Stomach smooth muscle (tissue), 2 donors: ENCODE results near the gene SLC12A5.

ENCODE experiments used
- H3K27ac ChIP-seq: one replicate; pipeline ENCODE4 v1.7.0; 2013; ENCODE audit warnings: mild to moderate bottlenecking, low read length, inconsistent platforms
- H3K27me3 ChIP-seq, 2 donors: one replicate each; pipeline ENCODE4 v1.7.0; 2013; ENCODE audit warnings: low read length in 2 of 2; ENCODE audit not compliant: insufficient read depth in 2 of 2, control insufficient read depth in 1 of 2
- H3K36me3 ChIP-seq, 2 donors: one replicate each; pipeline ENCODE4 v1.7.0; 2013; ENCODE audit warnings: low read length in 2 of 2; ENCODE audit not compliant: control insufficient read depth in 2 of 2, insufficient read depth in 2 of 2
- H3K4me1 ChIP-seq: one replicate; pipeline ENCODE4 v1.7.0; 2013; ENCODE audit warnings: low read length; ENCODE audit not compliant: control insufficient read depth, insufficient read depth
- H3K4me3 ChIP-seq, 2 donors: one replicate each; pipeline ENCODE4 v1.7.0; 2013; ENCODE audit warnings: low read length in 2 of 2
- H3K9ac ChIP-seq, 2 donors: one replicate each; pipeline ENCODE4 v1.7.0; 2013; ENCODE audit warnings: low read length in 2 of 2, mild to moderate bottlenecking in 1 of 2
- H3K9me3 ChIP-seq, 2 donors: one replicate each; pipeline ENCODE4 v1.7.0; 2013; ENCODE audit warnings: low read length in 2 of 2; ENCODE audit not compliant: control insufficient read depth in 2 of 2
- donor health status: healthy.
- donor health status: Pancreatic carcinoma.

Gene SLC12A5

DNA sequence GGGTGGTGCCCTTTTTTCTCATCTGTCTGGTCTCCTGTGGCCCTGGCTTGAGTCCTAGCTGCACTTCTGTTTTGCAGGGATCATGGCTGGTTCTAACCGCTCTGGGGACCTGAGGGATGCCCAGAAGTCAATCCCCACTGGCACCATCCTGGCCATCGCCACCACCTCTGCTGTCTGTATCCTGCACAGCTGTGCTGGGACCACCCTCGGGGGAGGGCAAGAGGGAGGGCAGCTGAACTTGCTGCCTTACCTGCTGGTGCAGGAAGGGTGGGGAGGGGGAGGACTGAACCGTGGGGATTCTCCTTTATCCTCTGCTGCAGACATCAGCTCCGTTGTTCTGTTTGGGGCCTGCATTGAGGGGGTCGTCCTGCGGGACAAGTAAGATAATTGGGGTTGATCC lies 14.5 kb downstream of the SLC12A5 start:
- no peaks in the 10 kb centered on the region for H3K4me1 ChIP-seq
- no peaks in the 10 kb centered on the region for H3K9me3 ChIP-seq
- no peak overlapping the region for H3K27ac ChIP-seq
- H3K27me3 ChIP-seq = peaks cover 10 to 21% of the 10 kb centered on the region in 2 donors
- H3K36me3 ChIP-seq = no peaks in the 10 kb centered on the region
- H3K9ac ChIP-seq = no peak overlapping the region
- no peak overlapping the region for H3K4me3 ChIP-seq

DNA sequence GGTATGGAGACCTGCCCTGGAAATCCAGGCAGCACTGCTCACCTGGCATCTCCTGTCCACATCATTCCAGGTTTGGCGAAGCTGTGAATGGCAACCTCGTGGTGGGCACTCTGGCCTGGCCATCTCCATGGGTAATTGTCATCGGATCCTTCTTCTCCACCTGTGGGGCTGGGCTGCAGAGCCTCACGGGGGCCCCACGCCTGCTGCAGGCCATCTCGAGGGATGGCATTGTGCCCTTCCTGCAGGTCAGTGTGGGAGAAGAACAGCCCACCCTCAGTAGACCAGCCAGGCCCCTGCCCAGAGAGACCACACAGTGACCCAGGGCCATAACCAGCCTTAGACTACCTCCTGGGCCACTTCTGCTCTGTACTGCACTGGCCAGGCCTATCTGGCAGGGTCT lies 15.9 kb downstream of the SLC12A5 start:
- H3K4me1 ChIP-seq = no peaks in the 10 kb centered on the region
- no peaks in the 10 kb centered on the region for H3K36me3 ChIP-seq
- no peak overlapping the region for H3K9ac ChIP-seq
- no peak overlapping the region for H3K4me3 ChIP-seq
- no peak overlapping the region for H3K27ac ChIP-seq
- H3K27me3 ChIP-seq = peaks cover 10 to 21% of the 10 kb centered on the region in 2 donors
- no peaks in the 10 kb centered on the region for H3K9me3 ChIP-seq

DNA sequence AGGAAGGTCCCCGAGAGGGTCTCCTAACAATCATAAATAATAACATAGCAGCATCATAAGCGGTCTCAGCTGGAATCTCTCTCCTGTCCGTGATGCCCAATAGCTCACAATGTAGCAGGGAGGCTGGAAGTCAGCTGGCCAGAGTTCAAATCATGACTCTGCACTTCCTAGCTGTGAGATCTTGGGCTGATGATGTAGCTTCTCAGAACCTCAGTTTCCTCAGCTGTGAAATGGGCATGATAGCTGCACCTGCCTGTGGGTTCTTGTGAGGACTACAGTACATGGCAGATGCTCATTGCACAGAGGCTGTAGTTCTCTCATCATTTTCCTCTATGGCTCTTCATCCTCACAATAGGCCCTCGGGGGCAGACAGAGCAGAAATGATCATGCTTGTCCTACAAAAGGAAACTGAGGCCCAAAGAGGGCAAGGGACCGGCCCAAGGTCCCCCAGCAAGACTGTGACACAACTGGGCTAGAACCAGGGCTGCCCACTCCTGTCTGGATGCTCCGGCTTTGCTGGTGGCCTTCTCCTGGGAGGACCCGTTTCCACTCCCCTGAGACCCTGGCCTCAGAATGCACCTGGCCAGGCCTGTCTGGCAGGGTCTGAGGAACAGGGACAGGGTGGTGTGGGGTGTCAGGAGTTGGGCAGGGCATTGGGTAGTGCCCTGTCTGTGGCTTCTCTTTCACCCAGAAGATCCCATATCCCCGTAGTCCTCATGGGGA lies 17.7 kb downstream of the SLC12A5 start:
- Histone ChIP-seq H3K4me3 (no peak overlapping the region), H3K27me3 (peaks cover 9 to 21% of the 10 kb centered on the region in 2 donors)

DNA sequence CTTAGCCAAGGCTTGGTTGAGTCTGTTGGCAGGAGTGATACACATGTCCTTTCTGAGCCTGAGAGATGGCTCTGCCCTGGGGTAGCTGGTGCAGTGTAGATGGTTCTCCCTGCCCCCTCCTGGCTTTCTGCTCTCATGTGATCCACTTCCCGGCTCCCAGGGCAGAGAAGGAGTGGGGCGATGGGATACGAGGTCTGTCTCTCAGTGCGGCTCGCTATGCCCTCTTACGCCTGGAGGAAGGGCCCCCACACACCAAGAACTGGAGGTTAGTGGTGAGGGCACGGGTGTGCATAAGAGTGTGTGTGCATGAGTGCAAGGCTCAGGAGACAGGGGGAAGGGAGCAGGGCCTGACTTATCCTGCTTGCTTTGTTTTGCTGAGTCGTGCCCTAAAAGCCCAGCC lies 18.8 kb downstream of the SLC12A5 start:
- no peak overlapping the region for H3K27ac ChIP-seq
- no peaks in the 10 kb centered on the region for H3K36me3 ChIP-seq
- H3K27me3 ChIP-seq = peaks cover 3 to 19% of the 10 kb centered on the region in 2 donors
- H3K4me1 ChIP-seq = no peaks in the 10 kb centered on the region
- H3K9me3 ChIP-seq = no peaks in the 10 kb centered on the region
- H3K4me3 ChIP-seq = no peak overlapping the region
- no peak overlapping the region for H3K9ac ChIP-seq

More for the DNA sequence above, 17.7 kb downstream of the SLC12A5 start:
- Histone ChIP-seq H3K27ac (no peak overlapping the region), H3K9ac (no peak overlapping the region), H3K36me3 (no peaks in the 10 kb centered on the region), H3K4me1 (no peaks in the 10 kb centered on the region), H3K9me3 (no peaks in the 10 kb centered on the region)

DNA sequence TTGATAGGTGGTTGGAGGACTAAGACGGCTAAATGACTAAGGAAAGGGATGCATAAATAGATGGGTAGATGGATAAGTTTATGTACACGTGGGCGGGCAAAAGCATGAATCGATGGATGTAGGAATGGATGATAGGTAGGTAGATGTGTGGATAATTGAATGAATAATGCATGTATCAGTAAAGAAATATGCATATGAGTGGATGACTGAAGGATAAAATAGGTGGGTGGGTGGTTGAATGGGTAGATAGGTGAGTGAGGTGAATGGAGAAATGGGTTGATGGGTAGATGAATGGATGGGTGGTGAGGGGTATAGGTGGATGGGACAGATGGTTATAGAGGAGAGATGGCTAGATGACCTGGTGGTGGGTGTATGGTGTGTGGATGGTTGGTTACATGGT lies 20.2 kb downstream of the SLC12A5 start:
- Histone ChIP-seq H3K27me3 (peaks cover 3 to 14% of the 10 kb centered on the region in 2 donors), H3K9ac (no peak overlapping the region), H3K36me3 (no peaks in the 10 kb centered on the region), H3K4me1 (no peaks in the 10 kb centered on the region), H3K9me3 (no peaks in the 10 kb centered on the region), H3K27ac (no peak overlapping the region), H3K4me3 (no peak overlapping the region)

DNA sequence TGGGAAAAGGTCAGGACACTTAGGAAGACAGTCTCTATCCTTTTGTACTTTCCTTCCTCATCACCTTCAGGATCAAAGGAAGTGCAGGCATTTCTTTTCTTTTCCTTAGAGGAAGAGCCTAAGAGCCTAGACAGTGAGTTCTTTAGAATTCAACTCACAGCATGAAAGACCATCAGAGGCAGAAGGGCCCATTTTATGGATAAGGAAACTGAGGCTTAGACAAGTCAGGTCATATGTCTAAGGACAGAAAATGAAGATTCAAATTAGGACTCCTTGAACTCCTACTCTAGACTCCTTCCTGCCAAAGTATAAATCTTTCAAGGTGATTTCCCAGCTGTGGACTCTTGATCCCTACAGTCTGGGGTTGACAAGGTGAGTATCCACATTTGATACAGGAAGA lies 20.8 kb downstream of the SLC12A5 start:
- no peak overlapping the region for H3K9ac ChIP-seq
- no peak overlapping the region for H3K27ac ChIP-seq
- H3K27me3 ChIP-seq = peaks cover 3 to 14% of the 10 kb centered on the region in 2 donors
- no peaks in the 10 kb centered on the region for H3K36me3 ChIP-seq
- H3K9me3 ChIP-seq = no peaks in the 10 kb centered on the region
- no peak overlapping the region for H3K4me3 ChIP-seq
- H3K4me1 ChIP-seq = no peaks in the 10 kb centered on the region

DNA sequence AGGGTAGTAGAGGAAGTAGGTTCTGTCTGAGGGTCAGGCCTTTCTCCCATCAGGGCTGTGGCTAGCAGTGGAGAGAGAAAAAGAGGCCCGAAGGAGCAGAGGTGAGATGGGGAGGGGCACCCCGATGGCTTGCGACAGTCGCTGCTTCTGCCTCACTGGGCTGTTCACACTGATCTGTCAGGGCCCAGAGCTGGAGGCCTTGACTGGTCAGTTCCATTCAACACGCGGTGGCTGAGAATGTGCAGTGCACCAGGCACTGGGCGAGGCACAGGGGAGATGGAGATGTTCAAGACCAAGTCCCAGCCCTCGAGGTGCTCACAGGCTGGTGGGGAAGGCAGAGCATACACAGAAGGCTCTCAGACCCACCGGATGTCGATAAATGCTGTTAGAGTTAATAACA lies 21.4 kb downstream of the SLC12A5 start:
- Histone ChIP-seq H3K4me1 (no peaks in the 10 kb centered on the region), H3K9ac (no peak overlapping the region), H3K4me3 (no peak overlapping the region), H3K36me3 (no peaks in the 10 kb centered on the region), H3K27me3 (peaks cover 5 to 15% of the 10 kb centered on the region in 2 donors), H3K9me3 (no peaks in the 10 kb centered on the region), H3K27ac (no peak overlapping the region)

DNA sequence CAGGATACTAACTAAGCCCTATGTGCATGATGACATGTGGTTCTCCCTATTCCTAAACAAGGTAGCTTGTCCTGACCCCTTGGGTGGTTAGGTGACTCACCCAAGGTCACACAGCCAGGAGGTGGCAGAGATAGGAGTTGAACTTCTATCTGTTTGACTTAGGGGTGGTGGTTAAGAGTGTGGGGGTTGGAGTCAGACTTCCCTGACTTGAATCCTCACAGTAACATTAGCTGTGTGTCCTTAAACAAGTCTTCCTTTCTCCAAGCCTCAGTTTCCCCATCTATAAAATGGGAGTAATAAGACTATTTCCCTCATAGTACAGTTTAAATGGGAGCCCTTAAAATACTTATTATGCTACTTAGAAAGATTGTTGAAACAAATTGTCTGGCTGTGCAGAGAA lies 21.9 kb downstream of the SLC12A5 start:
- Histone ChIP-seq H3K4me3 (no peak overlapping the region), H3K27ac (no peak overlapping the region), H3K4me1 (no peaks in the 10 kb centered on the region), H3K27me3 (peaks cover 7 to 20% of the 10 kb centered on the region in 2 donors), H3K9me3 (no peaks in the 10 kb centered on the region), H3K36me3 (no peaks in the 10 kb centered on the region), H3K9ac (no peak overlapping the region)

DNA sequence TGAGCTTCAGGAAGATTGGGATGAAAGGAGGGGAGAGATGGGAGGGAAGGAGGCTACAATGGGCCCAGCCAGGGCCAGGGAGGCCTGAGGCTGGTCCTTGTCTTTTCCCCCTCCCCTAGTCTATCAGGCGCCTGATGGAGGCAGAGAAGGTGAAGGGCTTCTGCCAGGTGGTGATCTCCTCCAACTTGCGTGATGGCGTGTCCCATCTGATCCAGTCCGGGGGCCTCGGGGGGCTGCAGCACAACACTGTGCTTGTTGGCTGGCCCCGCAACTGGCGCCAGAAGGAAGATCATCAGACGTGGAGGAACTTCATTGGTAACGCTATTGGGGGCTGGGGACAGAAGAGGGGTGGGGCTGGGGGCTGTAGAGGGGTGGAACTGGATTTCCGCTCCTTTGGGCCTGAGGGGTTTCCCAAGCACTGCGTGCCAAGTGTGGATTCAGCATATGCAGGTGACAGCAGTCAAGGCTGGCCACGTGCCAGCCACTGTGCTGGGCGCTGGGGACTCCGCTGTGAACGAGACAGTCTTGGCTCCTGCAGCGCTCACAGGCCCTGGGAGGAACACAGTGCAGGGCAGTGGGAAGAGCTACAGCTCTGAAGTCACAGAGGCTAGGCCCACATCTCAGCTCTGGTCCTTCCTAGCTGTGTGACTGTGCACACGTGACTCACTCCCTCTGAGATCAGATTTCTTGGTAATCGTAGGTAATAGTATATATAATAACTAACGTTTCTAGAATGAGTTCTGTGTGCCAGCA lies 22.7 kb downstream of the SLC12A5 start:
- Histone ChIP-seq H3K9me3 (no peaks in the 10 kb centered on the region), H3K36me3 (no peaks in the 10 kb centered on the region), H3K9ac (no peak overlapping the region), H3K27me3 (peaks cover 14 to 24% of the 10 kb centered on the region in 2 donors), H3K4me1 (no peaks in the 10 kb centered on the region), H3K4me3 (no peak overlapping the region), H3K27ac (no peak overlapping the region)

DNA sequence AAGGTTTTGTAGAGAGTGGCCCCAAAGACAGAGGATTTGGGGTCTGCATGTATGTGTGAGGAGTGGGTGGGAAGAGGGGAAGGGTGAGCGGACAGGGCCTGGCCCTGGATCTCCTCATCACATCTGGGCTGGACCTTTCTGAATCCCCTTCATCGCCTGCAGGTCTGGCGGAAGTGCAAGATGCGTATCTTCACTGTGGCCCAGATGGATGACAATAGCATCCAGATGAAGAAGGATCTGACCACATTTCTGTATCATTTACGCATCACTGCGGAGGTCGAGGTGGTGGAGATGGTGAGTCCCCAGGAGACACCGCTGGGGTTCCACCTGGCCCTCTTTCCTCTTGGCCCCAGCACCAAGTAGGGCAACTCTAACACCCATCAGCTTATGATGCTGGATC lies 24.4 kb downstream of the SLC12A5 start:
- Histone ChIP-seq H3K27me3 (peaks cover 26 to 30% of the 10 kb centered on the region in 2 donors), H3K27ac (no peak overlapping the region), H3K9ac (no peak overlapping the region), H3K36me3 (no peaks in the 10 kb centered on the region), H3K4me1 (peaks cover 11% of the 10 kb centered on the region), H3K9me3 (no peaks in the 10 kb centered on the region), H3K4me3 (no peak overlapping the region)

DNA sequence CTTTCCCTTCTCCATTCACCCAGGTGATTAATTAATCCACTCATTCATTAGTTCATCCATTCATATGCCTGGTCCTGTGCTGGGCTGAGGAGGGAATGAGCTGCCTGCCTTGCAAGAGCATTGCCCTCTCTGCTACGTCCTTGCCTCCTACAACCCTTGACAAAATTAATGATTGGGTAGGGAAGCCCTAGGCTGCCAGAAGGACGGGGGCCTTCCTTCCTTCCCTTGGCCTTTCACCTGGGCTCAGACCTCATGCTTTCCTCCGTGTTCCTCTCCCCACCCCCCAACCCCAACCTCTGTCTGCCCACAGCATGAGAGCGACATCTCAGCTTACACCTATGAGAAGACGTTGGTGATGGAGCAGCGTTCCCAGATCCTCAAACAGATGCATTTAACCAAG lies 25.6 kb downstream of the SLC12A5 start:
- no peak overlapping the region for H3K27ac ChIP-seq
- H3K36me3 ChIP-seq = peaks cover 0 to 3% of the 10 kb centered on the region in 2 donors
- H3K9ac ChIP-seq = no peak overlapping the region
- no peak overlapping the region for H3K4me3 ChIP-seq
- H3K9me3 ChIP-seq = no peaks in the 10 kb centered on the region
- H3K4me1 ChIP-seq = peaks cover 16% of the 10 kb centered on the region
- H3K27me3 ChIP-seq = peaks cover 26 to 33% of the 10 kb centered on the region in 2 donors
